Lower leg skin (tissue), 3 donors: Measurements from ENCODE around the gene SP6.

Experiments used
- CTCF ChIP-seq, 3 donors: fragments of 450-650 bp; IDR thresholded peaks; one replicate each; pipeline ENCODE4 v1.5.1; 2016; ENCODE audit warnings: antibody characterized with exemption in 3 of 3, mild to moderate bottlenecking in 3 of 3, moderate library complexity in 2 of 3
- POLR2A ChIP-seq, 2 donors: fragments of 450-650 bp; IDR thresholded peaks; one replicate each; pipeline ENCODE4 v1.6.1; 2016 to 2017; ENCODE audit warnings: antibody characterized with exemption in 2 of 2, mild to moderate bottlenecking in 1 of 2, moderate library complexity in 1 of 2

- no peak for TF ChIP-seq CTCF (IDR thresholded peaks at IDR 0.05)
- no peak for TF ChIP-seq POLR2A (IDR thresholded peaks at IDR 0.05)
These were observed 27.5 kb upstream of the SP6 start for GRCh38 chr17:47878203-47879027.
